Measurements from ENCODE around the gene KIAA1549.

DNA sequence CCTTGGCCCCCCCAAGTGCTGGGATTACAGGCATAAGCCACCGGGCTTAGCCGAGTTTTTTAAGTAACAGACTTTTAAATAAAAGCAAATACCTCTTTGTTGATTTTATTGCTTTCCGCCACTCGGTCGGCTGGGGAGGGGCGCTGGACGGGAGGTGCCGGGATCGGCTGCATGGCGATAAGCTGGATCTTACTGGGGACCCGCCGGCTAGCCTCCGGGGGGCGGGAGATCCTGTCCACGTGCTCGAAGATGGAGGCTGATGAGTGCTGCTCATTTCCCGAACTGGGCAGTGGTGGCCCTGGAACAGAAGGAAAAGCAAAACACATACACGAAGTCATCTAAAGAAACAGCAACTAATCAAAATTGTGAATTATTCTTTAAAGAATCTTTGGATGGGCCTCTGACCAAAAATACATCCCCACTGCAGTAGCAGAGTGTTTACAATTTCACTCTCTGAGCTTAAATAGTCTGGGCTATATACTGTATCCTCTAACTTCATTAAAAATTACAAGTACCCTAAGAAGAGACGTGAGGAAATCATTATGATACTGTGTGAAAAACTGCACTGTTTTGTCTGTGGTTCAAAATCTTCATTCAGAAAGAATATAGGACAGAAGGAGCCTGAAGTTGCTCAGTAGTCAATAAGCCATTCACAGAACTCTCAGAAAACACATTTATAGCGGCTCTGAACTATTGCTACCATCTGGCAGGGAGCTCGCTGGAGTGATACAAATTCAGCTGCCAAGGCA, 110.0 kb downstream of the KIAA1549 start:
- TF ChIP-seq, protein P1, sequence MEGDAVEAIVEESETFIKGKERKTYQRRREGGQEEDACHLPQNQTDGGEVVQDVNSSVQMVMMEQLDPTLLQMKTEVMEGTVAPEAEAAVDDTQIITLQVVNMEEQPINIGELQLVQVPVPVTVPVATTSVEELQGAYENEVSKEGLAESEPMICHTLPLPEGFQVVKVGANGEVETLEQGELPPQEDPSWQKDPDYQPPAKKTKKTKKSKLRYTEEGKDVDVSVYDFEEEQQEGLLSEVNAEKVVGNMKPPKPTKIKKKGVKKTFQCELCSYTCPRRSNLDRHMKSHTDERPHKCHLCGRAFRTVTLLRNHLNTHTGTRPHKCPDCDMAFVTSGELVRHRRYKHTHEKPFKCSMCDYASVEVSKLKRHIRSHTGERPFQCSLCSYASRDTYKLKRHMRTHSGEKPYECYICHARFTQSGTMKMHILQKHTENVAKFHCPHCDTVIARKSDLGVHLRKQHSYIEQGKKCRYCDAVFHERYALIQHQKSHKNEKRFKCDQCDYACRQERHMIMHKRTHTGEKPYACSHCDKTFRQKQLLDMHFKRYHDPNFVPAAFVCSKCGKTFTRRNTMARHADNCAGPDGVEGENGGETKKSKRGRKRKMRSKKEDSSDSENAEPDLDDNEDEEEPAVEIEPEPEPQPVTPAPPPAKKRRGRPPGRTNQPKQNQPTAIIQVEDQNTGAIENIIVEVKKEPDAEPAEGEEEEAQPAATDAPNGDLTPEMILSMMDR (IDR thresholded peaks at IDR 0.05): no peak
- TF ChIP-seq EZH2 (IDR thresholded peaks at IDR 0.05; ENCODE audit: borderline replicate concordance, insufficient read depth, low read depth, low read length, poor library complexity, severe bottlenecking): no peak

Measured in B cell (primary cell).